Right lobe of liver (tissue), 4 donors: ENCODE data around the gene FAM90A1.
"Not testable (repeated sequence)": the region's sequence is repeated elsewhere in the genome, so short reads cannot be mapped to it uniquely, and the experiment has no call there.

ENCODE experiments used
- CTCF ChIP-seq, 4 donors: fragments of 200-600 bp in 3 of 4; fragments of 450-650 bp in 1 of 4; IDR thresholded peaks; one replicate each; pipeline versions ENCODE4 v1.5.1 to v1.8.0; 2016 to 2022; ENCODE audit warnings: antibody characterized with exemption in 4 of 4, mild to moderate bottlenecking in 2 of 4
- POLR2A ChIP-seq: fragments of 450-650 bp; IDR thresholded peaks from one replicate; pipeline ENCODE4 v1.6.1; 2017; ENCODE audit warnings: antibody characterized with exemption, mild to moderate bottlenecking
- donor health status: DM: no; HTN: no; CAD: no.
- donor health status: DM: no; HTN: no; CAD: no.
- donor health status: DM: no; HTN: yes; CAD: no.

GRCh38 chr12:8197685-8198308 is 29.6 kb downstream of the FAM90A1 start:
- TF ChIP-seq CTCF (IDR thresholded peaks at IDR 0.05); POLR2A: not testable (repeated sequence)
